A549 (cell line): ENCODE data around the gene HMGA1. TPM values are rescaled to one million over a fixed set of nuclear protein-coding genes. Genes with fewer than 3 reads are reported as not detected.
"Not testable (repeated sequence)": the region's sequence is repeated elsewhere in the genome, so short reads cannot be mapped to it uniquely, and the experiment has no call there.

Experiments used
- ATAC-seq, 2 experiments: fragments of 200-7000 bp in 1 of 2; fragments of >200 bp in 1 of 2; cut with Nextera tagmentation in 1 of 2; cut with Tn5 transposase in 1 of 2; 3 replicates each; pipeline versions ENCODE4 v1.8.0 to v1.9.1; 2018 to 2020; ENCODE audit warnings: mild to moderate bottlenecking in 1 of 2, moderate library complexity in 1 of 2
- CTCF ChIA-PET: fragments of 300-600 bp; sonication (Branson Sonifier 250); formaldehyde crosslinking; extraction: SDS; loops from one replicate; lab custom pipeline; 2021; ENCODE audit warnings: antibody characterized with exemption, inconsistent platforms; lab: Yijun Ruan, JAX
- POLR2A ChIA-PET: fragments of 350-600 bp; formaldehyde crosslinking; extraction: SDS; loops from one replicate; lab custom pipeline; 2021; ENCODE audit warnings: antibody characterized with exemption, inconsistent platforms; lab: Yijun Ruan, JAX
- DNase-seq, 2 experiments: peaks; one replicate each; pipeline versions ENCODE4 v3.0.0 to v3.0.0-alpha.2; 2011 to 2016; ENCODE audit warnings: low read depth in 1 of 2, low spot score in 1 of 2
- FAIRE-seq: peaks from 2 replicates; lab custom pipeline; 2011; peaks lifted over from hg19 to GRCh38; lab: Jason Lieb, UNC
- H3K27ac ChIP-seq, 2 experiments: fragments of >200 bp; sonication (Bioruptor Twin); formaldehyde crosslinking; 3 replicates each; pipeline ENCODE4 v1.5.1; 2016 to 2017
- H3K4me1 ChIP-seq: fragments of >200 bp; sonication (Bioruptor Twin); formaldehyde crosslinking; 3 replicates; pipeline ENCODE4 v1.6.1; 2016
- H3K4me2 ChIP-seq: fragments of >200 bp; sonication (Bioruptor Twin); formaldehyde crosslinking; 3 replicates; pipeline ENCODE4 v1.6.1; 2016
- H3K4me3 ChIP-seq: fragments of >200 bp; sonication (Bioruptor Twin); formaldehyde crosslinking; 3 replicates; pipeline ENCODE4 v1.5.1; 2016
- H3K9me3 ChIP-seq: fragments of >200 bp; sonication (Bioruptor Twin); formaldehyde crosslinking; 3 replicates; pipeline ENCODE4 v1.6.1; 2016
- CBX2 ChIP-seq: fragments of 200-600 bp; sonication (generic); IDR thresholded peaks from 2 replicates; pipeline ENCODE4 v1.6.1; 2016; ENCODE audit warnings: low read depth, mild to moderate bottlenecking, borderline replicate concordance
- CBX8 ChIP-seq: fragments of 200-600 bp; sonication (generic); IDR thresholded peaks from 2 replicates; pipeline ENCODE4 v1.6.1; 2016
- CHD2 ChIP-seq: fragments of 150-350 bp; IDR thresholded peaks from 2 replicates; pipeline ENCODE4 v1.6.1; 2014; ENCODE audit warnings: low read length; ENCODE audit not compliant: partially characterized antibody
- EP300 ChIP-seq, 2 experiments: fragments of >200 bp; sonication (Bioruptor Twin); formaldehyde crosslinking; IDR thresholded peaks; 2 replicates in 1 of 2; 3 replicates in 1 of 2; pipeline ENCODE4 v1.6.1; 2016 to 2017
- GATA3 ChIP-seq: IDR thresholded peaks from 2 replicates; pipeline ENCODE4 v1.6.1; 2012; ENCODE audit warnings: borderline replicate concordance
- MAX ChIP-seq: IDR thresholded peaks from 2 replicates; pipeline ENCODE4 v1.6.1; 2012
- NFE2L2 ChIP-seq: fragments of 150-350 bp; conservative IDR thresholded peaks from 2 replicates; pipeline ENCODE4 v1.6.1; 2014; ENCODE audit warnings: low read length
- RCOR1 ChIP-seq: fragments of 150-350 bp; IDR thresholded peaks from 2 replicates; pipeline ENCODE4 v1.6.1; 2014; ENCODE audit warnings: antibody characterized with exemption, low read length, low read depth
- REST ChIP-seq: fragments of 200-600 bp; sonication (generic); IDR thresholded peaks from 2 replicates; pipeline ENCODE4 v1.6.1; 2016; ENCODE audit warnings: antibody characterized with exemption, mild to moderate bottlenecking, moderate library complexity
- SMC3 ChIP-seq: fragments of >200 bp; sonication (Bioruptor Twin); formaldehyde crosslinking; IDR thresholded peaks from 3 replicates; pipeline ENCODE4 v1.6.1; 2018; ENCODE audit warnings: inconsistent platforms
- ZC3H11A ChIP-seq: fragments of 450-650 bp; IDR thresholded peaks from 2 replicates; pipeline ENCODE4 v1.6.1; 2014; ENCODE audit warnings: antibody characterized with exemption, mild to moderate bottlenecking
- ZNF302 ChIP-seq: fragments of 250-450 bp; sonication (Bioruptor Pico); IDR thresholded peaks from 2 replicates; pipeline ENCODE4 v1.9.0; 2021; ENCODE audit warnings: inconsistent platforms, mild to moderate bottlenecking, moderate library complexity
- WGBS: methylation state at CpG from one replicate; pipeline ENCODE4 v1.1.6; 2017; ENCODE audit errors: missing lambda C conversion rate; 5-methylcytosine and 5-hydroxymethylcytosine counted together
- polyA plus RNA-seq, 4 experiments: library from polyadenylated mRNA; depleted of rRNA in 3 of 4; stranded (reverse); fragments of >200 nt; fragmentation: RNase III in 1 of 4; extraction: RNeasy Plus Mini Kit Qiagen cat#74134 plus additional on column Dnase treatment in 1 of 4; gene quantifications; 2 replicates in 3 of 4; 3 replicates in 1 of 4; pipeline ENCODE4 v1.2.3, GENCODE V29; 2011 to 2017
- TF ChIP-seq, protein P1 (sequence below): fragments of >200 bp; sonication (Bioruptor Twin); formaldehyde crosslinking; IDR thresholded peaks from 2 replicates; pipeline ENCODE4 v1.6.1; 2016
- TF ChIP-seq, protein P2 (sequence below): fragments of 250-450 bp; sonication (Bioruptor Pico); IDR thresholded peaks from 2 replicates; pipeline ENCODE4 v1.5.0; 2020; ENCODE audit warnings: low read depth, mild to moderate bottlenecking, moderate library complexity
- TF ChIP-seq, protein P3 (sequence below): fragments of >200 bp; sonication (Bioruptor Twin); formaldehyde crosslinking; IDR thresholded peaks from 3 replicates; pipeline ENCODE4 v1.5.1; 2016

The HMGA1 gene
- polyA plus RNA-seq, 2 of the 4 experiments (the other 2 are of a cell fraction): 127 to 249 TPM

- FAIRE-seq (no peak), ATAC-seq (peak; percentile 31 to 32), DNase-seq (no peak)
- Histone ChIP-seq H3K4me2 (peak overlapping the region; percentile 72), H3K9me3 (no peaks in the 10 kb centered on the region), H3K4me1 (peaks cover 35% of the 10 kb centered on the region), H3K4me3 (peak overlapping the region; percentile 76), H3K27ac (peak overlapping the region; percentile 92 to 93)
- CTCF ChIA-PET: interaction anchor here (0.7 to 5.0 kb wide), 25 partner anchors 9 to 887 kb away, joined by 3 to 37 read pairs (median 4); partner anchors contain the start of gene HMGA1
- POLR2A ChIA-PET: interaction anchor here (0.5 to 2.6 kb wide), 5 partner anchors 13 to 175 kb away, joined by 3 to 22 read pairs (median 3); partner anchors contain the start of gene HMGA1
- WGBS: 48% methylated on average over 18 of the region's 18 CpGs
- TF ChIP-seq RCOR1: no peak
- no peak for TF ChIP-seq ZC3H11A
- TF ChIP-seq NFE2L2: no peak
- TF ChIP-seq, protein P1, sequence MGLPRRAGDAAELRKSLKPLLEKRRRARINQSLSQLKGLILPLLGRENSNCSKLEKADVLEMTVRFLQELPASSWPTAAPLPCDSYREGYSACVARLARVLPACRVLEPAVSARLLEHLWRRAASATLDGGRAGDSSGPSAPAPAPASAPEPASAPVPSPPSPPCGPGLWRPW: no peak
- TF ChIP-seq MAX: no peak
- TF ChIP-seq ZNF302 (CRISPR knock-in tag): no peak
- TF ChIP-seq CBX8: no peak
- no peak for TF ChIP-seq EP300 (IDR thresholded peaks at IDR 0.05)
- TF ChIP-seq SMC3: no peak
- TF ChIP-seq REST: no peak
- TF ChIP-seq, protein P2, sequence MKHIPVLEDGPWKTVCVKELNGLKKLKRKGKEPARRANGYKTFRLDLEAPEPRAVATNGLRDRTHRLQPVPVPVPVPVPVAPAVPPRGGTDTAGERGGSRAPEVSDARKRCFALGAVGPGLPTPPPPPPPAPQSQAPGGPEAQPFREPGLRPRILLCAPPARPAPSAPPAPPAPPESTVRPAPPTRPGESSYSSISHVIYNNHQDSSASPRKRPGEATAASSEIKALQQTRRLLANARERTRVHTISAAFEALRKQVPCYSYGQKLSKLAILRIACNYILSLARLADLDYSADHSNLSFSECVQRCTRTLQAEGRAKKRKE: no peak
- TF ChIP-seq CBX2: no peak
- TF ChIP-seq, protein P3, sequence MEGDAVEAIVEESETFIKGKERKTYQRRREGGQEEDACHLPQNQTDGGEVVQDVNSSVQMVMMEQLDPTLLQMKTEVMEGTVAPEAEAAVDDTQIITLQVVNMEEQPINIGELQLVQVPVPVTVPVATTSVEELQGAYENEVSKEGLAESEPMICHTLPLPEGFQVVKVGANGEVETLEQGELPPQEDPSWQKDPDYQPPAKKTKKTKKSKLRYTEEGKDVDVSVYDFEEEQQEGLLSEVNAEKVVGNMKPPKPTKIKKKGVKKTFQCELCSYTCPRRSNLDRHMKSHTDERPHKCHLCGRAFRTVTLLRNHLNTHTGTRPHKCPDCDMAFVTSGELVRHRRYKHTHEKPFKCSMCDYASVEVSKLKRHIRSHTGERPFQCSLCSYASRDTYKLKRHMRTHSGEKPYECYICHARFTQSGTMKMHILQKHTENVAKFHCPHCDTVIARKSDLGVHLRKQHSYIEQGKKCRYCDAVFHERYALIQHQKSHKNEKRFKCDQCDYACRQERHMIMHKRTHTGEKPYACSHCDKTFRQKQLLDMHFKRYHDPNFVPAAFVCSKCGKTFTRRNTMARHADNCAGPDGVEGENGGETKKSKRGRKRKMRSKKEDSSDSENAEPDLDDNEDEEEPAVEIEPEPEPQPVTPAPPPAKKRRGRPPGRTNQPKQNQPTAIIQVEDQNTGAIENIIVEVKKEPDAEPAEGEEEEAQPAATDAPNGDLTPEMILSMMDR: no peak
- TF ChIP-seq GATA3: no peak
- TF ChIP-seq CHD2: no peak
Measured at GRCh38 chr6:34249469-34250261, 13.0 kb downstream of the HMGA1 start.

- H3K4me1 ChIP-seq, POLR2A ChIA-PET, CTCF ChIA-PET, H3K9me3 ChIP-seq, ATAC-seq, H3K4me3 ChIP-seq, DNase-seq, FAIRE-seq, H3K4me2 ChIP-seq, H3K27ac ChIP-seq: not testable (repeated sequence)
- 10% methylated on average over 2 of the region's 2 CpGs for WGBS
Measured at GRCh38 chr6:34252395-34252794, 15.7 kb downstream of the HMGA1 start.
